ENCODE measurements around the gene ADCY6.

DNA sequence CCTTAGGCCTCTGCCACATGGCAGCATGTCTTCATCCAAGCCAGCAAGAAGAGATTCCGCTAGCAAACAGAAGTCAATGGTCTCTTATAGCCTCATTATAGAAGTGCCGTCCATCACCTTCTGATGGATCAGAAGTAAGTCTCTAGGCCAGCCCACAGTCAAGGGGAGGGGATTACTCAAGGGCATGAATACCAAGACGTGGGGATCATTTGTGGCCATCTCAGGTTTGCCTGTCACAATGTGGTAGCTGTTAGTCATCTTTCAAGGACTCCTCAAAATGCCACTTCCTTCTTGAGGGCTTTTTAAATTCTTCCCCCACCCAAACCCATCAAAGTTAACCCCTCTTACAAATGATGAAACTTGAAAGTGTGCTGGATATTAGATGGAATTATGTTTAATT is 8.1 kb upstream of the ADCY6 start:
- TF ChIP-seq, protein P1, sequence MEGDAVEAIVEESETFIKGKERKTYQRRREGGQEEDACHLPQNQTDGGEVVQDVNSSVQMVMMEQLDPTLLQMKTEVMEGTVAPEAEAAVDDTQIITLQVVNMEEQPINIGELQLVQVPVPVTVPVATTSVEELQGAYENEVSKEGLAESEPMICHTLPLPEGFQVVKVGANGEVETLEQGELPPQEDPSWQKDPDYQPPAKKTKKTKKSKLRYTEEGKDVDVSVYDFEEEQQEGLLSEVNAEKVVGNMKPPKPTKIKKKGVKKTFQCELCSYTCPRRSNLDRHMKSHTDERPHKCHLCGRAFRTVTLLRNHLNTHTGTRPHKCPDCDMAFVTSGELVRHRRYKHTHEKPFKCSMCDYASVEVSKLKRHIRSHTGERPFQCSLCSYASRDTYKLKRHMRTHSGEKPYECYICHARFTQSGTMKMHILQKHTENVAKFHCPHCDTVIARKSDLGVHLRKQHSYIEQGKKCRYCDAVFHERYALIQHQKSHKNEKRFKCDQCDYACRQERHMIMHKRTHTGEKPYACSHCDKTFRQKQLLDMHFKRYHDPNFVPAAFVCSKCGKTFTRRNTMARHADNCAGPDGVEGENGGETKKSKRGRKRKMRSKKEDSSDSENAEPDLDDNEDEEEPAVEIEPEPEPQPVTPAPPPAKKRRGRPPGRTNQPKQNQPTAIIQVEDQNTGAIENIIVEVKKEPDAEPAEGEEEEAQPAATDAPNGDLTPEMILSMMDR (IDR thresholded peaks at IDR 0.05), result no peak
- no peak for TF ChIP-seq POLR2A (IDR thresholded peaks at IDR 0.05)

Measured in heart left ventricle (tissue), 13 donors.